GM12872 (cell line): ENCODE measurements around the gene IGF2BP2.

Experiments used
- CTCF ChIP-seq: IDR thresholded peaks from 3 replicates; pipeline ENCODE4 v1.5.1; 2011; ENCODE audit warnings: low read depth, mild to moderate bottlenecking, low read length, moderate library complexity; ENCODE audit not compliant: insufficient read depth

The IGF2BP2 gene

GRCh38 chr3:185831990-185832389 lies 7.1 kb upstream of the IGF2BP2 start:
- no peak for TF ChIP-seq CTCF

DNA sequence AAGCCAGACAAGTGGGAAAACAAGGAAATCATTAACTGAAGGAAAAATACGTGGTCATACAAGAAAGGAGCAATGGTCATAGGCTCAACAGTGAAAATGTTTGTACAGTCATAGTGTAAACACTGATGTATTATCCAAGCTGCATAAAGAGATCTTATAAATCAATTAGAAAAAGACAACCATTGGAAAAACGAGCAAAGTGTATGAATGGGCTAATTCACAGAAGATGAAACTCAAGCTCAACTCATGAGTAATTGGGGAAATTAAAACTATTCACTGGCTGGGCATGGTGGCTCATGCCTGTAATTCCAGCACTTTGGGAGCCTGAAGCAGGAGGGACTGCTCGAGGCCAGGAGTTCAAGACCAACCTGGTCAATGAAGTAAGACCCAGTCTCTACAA lies 6.4 kb upstream of the IGF2BP2 start:
- no peak for TF ChIP-seq CTCF

DNA sequence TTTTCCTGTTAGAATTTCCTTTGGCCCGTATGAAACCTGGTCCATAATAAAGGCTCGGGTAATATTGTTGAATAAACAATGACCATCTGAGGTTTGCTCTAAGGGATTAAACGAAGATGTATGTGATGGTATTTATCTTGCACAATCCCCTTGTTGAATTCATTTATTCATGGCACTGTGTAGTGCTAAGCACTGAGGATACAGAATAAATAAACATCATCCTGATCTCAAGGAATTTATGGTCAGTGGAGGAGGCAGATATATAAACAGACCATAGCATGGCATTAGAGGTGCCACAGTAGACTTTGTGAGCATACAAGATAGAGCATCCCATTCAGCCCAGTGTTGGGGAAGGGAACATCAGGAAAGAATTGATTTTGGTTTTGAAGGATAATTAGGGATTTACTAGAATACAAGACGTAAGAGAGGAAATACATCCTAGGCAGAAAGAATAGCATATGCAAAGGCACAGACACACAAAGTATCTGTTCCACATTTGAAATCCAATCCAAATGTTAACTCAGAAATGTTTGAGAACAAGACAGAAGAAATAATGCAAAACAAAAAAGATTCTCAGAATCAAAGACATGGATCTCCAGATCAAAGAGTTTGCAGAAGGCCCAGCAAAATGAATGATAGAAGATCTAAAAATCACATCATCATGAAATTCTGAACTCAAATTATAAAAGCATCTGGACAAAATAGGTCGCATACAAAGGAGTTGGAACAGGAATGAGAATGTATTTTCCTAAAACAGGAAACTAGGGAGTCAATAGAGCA lies 5.4 kb upstream of the IGF2BP2 start:
- no peak for TF ChIP-seq CTCF

DNA sequence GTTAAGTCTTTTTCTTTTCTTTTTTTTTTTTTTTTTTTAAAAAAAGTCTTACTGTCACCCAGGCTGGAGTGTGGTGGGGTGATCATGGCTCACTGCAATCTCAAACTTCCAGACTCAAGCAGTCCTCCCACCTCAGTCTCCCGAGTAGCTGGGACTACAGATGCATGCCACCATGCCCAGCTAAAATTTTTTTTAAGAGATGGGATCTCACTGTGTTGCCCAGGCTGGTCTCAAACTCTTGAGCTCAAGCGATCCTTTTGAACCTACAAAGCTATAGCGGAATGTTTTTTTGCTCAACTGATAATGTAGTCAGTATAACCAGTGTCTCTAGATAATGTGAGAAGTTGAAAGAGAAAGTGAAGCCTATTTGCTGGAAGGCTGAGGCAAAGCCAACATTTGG lies 3.9 kb upstream of the IGF2BP2 start:
- no peak for TF ChIP-seq CTCF

- no peak for TF ChIP-seq CTCF
Observed at GRCh38 chr3:185827595-185828344, 2.9 kb upstream of the IGF2BP2 start.

GRCh38 chr3:185825639-185826481 lies 1.0 kb upstream of the IGF2BP2 start:
- no peak for TF ChIP-seq CTCF
